Kidney (tissue), 14 donors: ENCODE measurements around the gene HAO1. TPM values are rescaled to one million over a fixed set of nuclear protein-coding genes. Genes with fewer than 3 reads are reported as not detected.

Experiments
- DNase-seq, 5 donors: peaks; one replicate each; pipeline ENCODE4 v3.0.0-alpha.2; 2013 to 2020
- FAIRE-seq: peaks from 2 replicates; lab custom pipeline; 2012; peaks lifted over from hg19 to GRCh38; lab: Jason Lieb, UNC
- H3K27ac ChIP-seq, 2 donors: one replicate each; pipeline ENCODE4 v1.7.0; 2013; ENCODE audit warnings: low read depth in 2 of 2, low read length in 2 of 2, inconsistent platforms in 1 of 2
- H3K27me3 ChIP-seq: one replicate; pipeline ENCODE4 v1.7.1; 2013; ENCODE audit warnings: low read length, inconsistent platforms; ENCODE audit not compliant: control insufficient read depth, insufficient read depth
- H3K36me3 ChIP-seq, 3 donors: one replicate each; pipeline versions ENCODE4 v1.7.0 to v1.7.1; 2013; ENCODE audit warnings: low read length in 3 of 3, control low read depth in 1 of 3, inconsistent platforms in 1 of 3; ENCODE audit not compliant: insufficient read depth in 3 of 3, control insufficient read depth in 2 of 3
- H3K4me1 ChIP-seq, 3 donors: one replicate each; pipeline versions ENCODE4 v1.7.0 to v1.7.1; 2013; ENCODE audit warnings: low read length in 3 of 3, inconsistent platforms in 1 of 3, low read depth in 1 of 3; ENCODE audit not compliant: control insufficient read depth in 2 of 3, insufficient read depth in 2 of 3
- H3K4me3 ChIP-seq, 3 donors: one replicate each; pipeline versions ENCODE4 v1.7.0 to v1.8.1; 2013; ENCODE audit warnings: low read length in 3 of 3, control low read depth in 1 of 3, inconsistent platforms in 1 of 3
- H3K9ac ChIP-seq, 3 donors: one replicate each; pipeline versions ENCODE4 v1.7.0 to v1.7.1; 2013; ENCODE audit warnings: low read length in 3 of 3, control low read depth in 1 of 3, inconsistent platforms in 1 of 3
- H3K9me3 ChIP-seq, 3 donors: one replicate each; pipeline versions ENCODE4 v1.7.0 to v1.7.1; 2013; ENCODE audit warnings: low read length in 3 of 3, control low read depth in 1 of 3, inconsistent platforms in 1 of 3; ENCODE audit not compliant: control insufficient read depth in 2 of 3, insufficient read depth in 1 of 3
- intact Hi-C: fragments of 100-400 bp; cut with DNase I; formaldehyde crosslinking; loops from one replicate; pipeline ENCODE4 v1.11.1; 2022
- polyA plus RNA-seq: library from polyadenylated mRNA; stranded (reverse); fragments of 350-450 nt; fragmentation: Illumina TruSeq; extraction: RNeasy Lipid Tissue Mini Kit (QIAGEN cat#74804); gene quantifications from one replicate; pipeline ENCODE4 v1.2.3, GENCODE V29; 2014; ENCODE audit warnings: low read depth, low replicate concordance; ENCODE audit not compliant: insufficient read depth
- total RNA-seq: library from RNA; stranded (reverse); fragmentation: NEBNext Ultra II Directional; extraction: Animal tissue kit (Norgen Biotek cat#: 25700); gene quantifications from one replicate; pipeline ENCODE4 v1.2.1, GENCODE V29; 2021
- TF ChIP-seq, protein P1 (sequence below): IDR thresholded peaks from 3 replicates; pipeline ENCODE4 v1.5.1; 2012; ENCODE audit warnings: mild to moderate bottlenecking, moderate library complexity, borderline replicate concordance; ENCODE audit not compliant: insufficient read depth; ENCODE audit errors: extremely low read depth
- donor health status: control.
- donor health status: control.
- donor health status: control.
- donor health status: control.
- donor health status: control.
- donor health status: DM: yes; HTN: yes; CAD: no.
- donor health status: Normal renal cell carcinoma (clear cell type).

HAO1 gene
- total and polyA plus RNA-seq, 2 donors from 2014 or later = 0.86 TPM; not detected in 1

- no peak for DNase-seq
- H3K9me3 ChIP-seq = no peaks in the 10 kb centered on the region
- TF ChIP-seq, protein P1, sequence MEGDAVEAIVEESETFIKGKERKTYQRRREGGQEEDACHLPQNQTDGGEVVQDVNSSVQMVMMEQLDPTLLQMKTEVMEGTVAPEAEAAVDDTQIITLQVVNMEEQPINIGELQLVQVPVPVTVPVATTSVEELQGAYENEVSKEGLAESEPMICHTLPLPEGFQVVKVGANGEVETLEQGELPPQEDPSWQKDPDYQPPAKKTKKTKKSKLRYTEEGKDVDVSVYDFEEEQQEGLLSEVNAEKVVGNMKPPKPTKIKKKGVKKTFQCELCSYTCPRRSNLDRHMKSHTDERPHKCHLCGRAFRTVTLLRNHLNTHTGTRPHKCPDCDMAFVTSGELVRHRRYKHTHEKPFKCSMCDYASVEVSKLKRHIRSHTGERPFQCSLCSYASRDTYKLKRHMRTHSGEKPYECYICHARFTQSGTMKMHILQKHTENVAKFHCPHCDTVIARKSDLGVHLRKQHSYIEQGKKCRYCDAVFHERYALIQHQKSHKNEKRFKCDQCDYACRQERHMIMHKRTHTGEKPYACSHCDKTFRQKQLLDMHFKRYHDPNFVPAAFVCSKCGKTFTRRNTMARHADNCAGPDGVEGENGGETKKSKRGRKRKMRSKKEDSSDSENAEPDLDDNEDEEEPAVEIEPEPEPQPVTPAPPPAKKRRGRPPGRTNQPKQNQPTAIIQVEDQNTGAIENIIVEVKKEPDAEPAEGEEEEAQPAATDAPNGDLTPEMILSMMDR = no peak
- FAIRE-seq = no peak
- no peaks in the 10 kb centered on the region for H3K36me3 ChIP-seq
- no peak overlapping the region for H3K4me3 ChIP-seq
- no peak overlapping the region for H3K9ac ChIP-seq
- H3K27ac ChIP-seq = no peak overlapping the region
- no peaks in the 10 kb centered on the region for H3K27me3 ChIP-seq
- H3K4me1 ChIP-seq = no peaks in the 10 kb centered on the region
- intact Hi-C loops = no loop called here
Observed at GRCh38 chr20:7950387-7950786, 10.1 kb upstream of the HAO1 start.

- no peaks in the 10 kb centered on the region for H3K27me3 ChIP-seq
- no peak for FAIRE-seq
- TF ChIP-seq, protein P1 = no peak
- no peak overlapping the region for H3K4me3 ChIP-seq
- no peaks in the 10 kb centered on the region for H3K4me1 ChIP-seq
- DNase-seq = no peak
- intact Hi-C loops = no loop called here
- no peaks in the 10 kb centered on the region for H3K36me3 ChIP-seq
- H3K27ac ChIP-seq = no peak overlapping the region
- no peaks in the 10 kb centered on the region for H3K9me3 ChIP-seq
- H3K9ac ChIP-seq = no peak overlapping the region
Observed at GRCh38 chr20:7943891-7944290, 3.6 kb upstream of the HAO1 start.

- H3K27ac ChIP-seq = no peak overlapping the region
- TF ChIP-seq, protein P1 = no peak
- peak in 2 of 5 donors; percentile 25 to 48 for DNase-seq
- FAIRE-seq = no peak
- intact Hi-C loops = no loop called here
- no peaks in the 10 kb centered on the region for H3K9me3 ChIP-seq
- no peaks in the 10 kb centered on the region for H3K27me3 ChIP-seq
- H3K9ac ChIP-seq = no peak overlapping the region
- no peaks in the 10 kb centered on the region for H3K36me3 ChIP-seq
- no peak overlapping the region for H3K4me3 ChIP-seq
- no peaks in the 10 kb centered on the region for H3K4me1 ChIP-seq
Observed at GRCh38 chr20:7939663-7940062, 595 bp downstream of the HAO1 start.

GRCh38 chr20:7938058-7938457, 2.2 kb downstream of the HAO1 start:
- H3K9ac ChIP-seq = no peak overlapping the region
- intact Hi-C loops = no loop called here

More at GRCh38 chr20:7938058-7938457, 2.2 kb downstream of the HAO1 start:
- no peaks in the 10 kb centered on the region for H3K27me3 ChIP-seq
- no peak for FAIRE-seq
- TF ChIP-seq, protein P1 = no peak
- DNase-seq = no peak
- H3K36me3 ChIP-seq = no peaks in the 10 kb centered on the region
- no peak overlapping the region for H3K4me3 ChIP-seq
- H3K9me3 ChIP-seq = no peaks in the 10 kb centered on the region
- no peak overlapping the region for H3K27ac ChIP-seq
- H3K4me1 ChIP-seq = no peaks in the 10 kb centered on the region
